ENCODE data around the gene GPHN. TPM values are rescaled to one million over a fixed set of nuclear protein-coding genes. Genes with fewer than 3 reads are reported as not detected.

GPHN gene
- total and polyA plus RNA-seq, 4 experiments from 2014 or later: 9.0 to 18.8 (median 14.9) TPM

DNA sequence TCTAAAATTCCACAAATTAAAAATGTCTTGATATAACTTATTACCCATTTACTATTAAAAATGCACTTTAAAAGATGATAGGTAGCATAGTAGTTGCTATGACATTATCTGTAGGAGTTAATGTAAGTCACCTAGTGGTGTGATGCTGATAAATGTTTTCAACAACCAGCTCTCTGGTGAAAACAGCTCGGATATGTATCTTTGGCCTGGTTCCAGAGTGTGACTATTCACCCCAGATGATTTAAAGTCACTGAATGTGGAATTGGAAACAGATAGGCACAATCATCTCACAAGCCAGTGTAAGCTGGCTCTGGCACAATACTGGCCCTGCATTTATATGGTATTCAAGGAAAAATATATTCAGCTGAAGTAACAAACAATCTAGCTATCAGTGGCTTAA lies 31.0 kb upstream of the GPHN start:
- intact Hi-C loops (cut with micrococcal nuclease): no loop called here
- Histone ChIP-seq H3K36me3 (ENCODE audit: insufficient read depth, low read length) (no peaks in the 10 kb centered on the region), H3K27ac (ENCODE audit: low read depth, low read length) (no peak overlapping the region), H3K9me3 (ENCODE audit: control insufficient read depth in 1 of 2, low read length in 2 of 2) (no peaks in the 10 kb centered on the region), H3K27me3 (ENCODE audit: insufficient read depth, low read length) (no peaks in the 10 kb centered on the region), H3K4me1 (ENCODE audit: insufficient read depth, low read length) (no peaks in the 10 kb centered on the region), H3K4me3 (ENCODE audit: low read length in 2 of 2) (no peak overlapping the region)
- no peaks in the 10 kb centered on the region for H3K27me3 Mint-ChIP-seq
- POLR2A ChIA-PET (ENCODE audit: partially characterized antibody): no interaction called here
- H3K4me1 Mint-ChIP-seq: no peaks in the 10 kb centered on the region
- H3K36me3 Mint-ChIP-seq: peaks cover 2 to 10% of the 10 kb centered on the region in 2 donors
- H3K9me3 Mint-ChIP-seq: peaks cover 0 to 4% (median 2%) of the 10 kb centered on the region in 8 donors
- DNase-seq: no peak
- no peak overlapping the region for H3K4me3 Mint-ChIP-seq
- CTCF ChIA-PET (ENCODE audit: partially characterized antibody): interaction anchor here (1.0 to 2.3 kb wide), 2 partner anchors 18 to 20 kb away, joined by 3 to 7 read pairs; no protein-coding TSS in a partner anchor
- no peak overlapping the region for H3K27ac Mint-ChIP-seq

DNA sequence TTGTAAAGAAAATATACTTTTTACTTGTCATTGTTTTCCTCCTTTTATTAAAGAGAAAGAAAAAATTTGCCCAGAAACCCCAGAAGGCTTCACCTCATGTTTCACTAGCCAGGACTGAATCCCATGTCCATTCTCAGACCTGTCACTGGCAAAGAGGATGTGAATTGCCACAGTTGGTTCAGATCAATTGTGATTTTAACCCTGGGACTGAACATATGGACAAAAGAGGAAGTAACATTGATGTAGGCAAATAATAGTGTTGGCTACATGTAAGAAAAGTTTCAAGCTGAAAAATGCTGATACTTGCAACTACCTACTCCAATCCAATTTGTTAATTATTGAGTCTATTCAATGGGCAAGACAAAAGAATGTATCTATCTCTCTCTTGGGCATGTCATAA lies 30.4 kb upstream of the GPHN start:
- H3K36me3 ChIP-seq (ENCODE audit: insufficient read depth, low read length): no peaks in the 10 kb centered on the region
- no peak overlapping the region for H3K4me3 Mint-ChIP-seq
- no peak for DNase-seq
- H3K27ac ChIP-seq (ENCODE audit: low read depth, low read length): no peak overlapping the region
- H3K27me3 Mint-ChIP-seq: no peaks in the 10 kb centered on the region
- no peaks in the 10 kb centered on the region for H3K4me1 Mint-ChIP-seq
- no peaks in the 10 kb centered on the region for H3K9me3 ChIP-seq (ENCODE audit: control insufficient read depth in 1 of 2, low read length in 2 of 2)
- H3K4me3 ChIP-seq (ENCODE audit: low read length in 2 of 2): no peak overlapping the region
- POLR2A ChIA-PET (ENCODE audit: partially characterized antibody): no interaction called here
- H3K4me1 ChIP-seq (ENCODE audit: insufficient read depth, low read length): no peaks in the 10 kb centered on the region
- CTCF ChIA-PET (ENCODE audit: partially characterized antibody): interaction anchor here (1.0 kb wide), 1 partner anchor 18 kb away, joined by 3 read pairs; no protein-coding TSS in a partner anchor
- H3K27me3 ChIP-seq (ENCODE audit: insufficient read depth, low read length): no peaks in the 10 kb centered on the region
- peaks cover 0 to 3% (median 0%) of the 10 kb centered on the region in 8 donors for H3K9me3 Mint-ChIP-seq
- intact Hi-C loops (cut with micrococcal nuclease): no loop called here
- peaks cover 0 to 10% of the 10 kb centered on the region in 2 donors for H3K36me3 Mint-ChIP-seq
- H3K27ac Mint-ChIP-seq: no peak overlapping the region

DNA sequence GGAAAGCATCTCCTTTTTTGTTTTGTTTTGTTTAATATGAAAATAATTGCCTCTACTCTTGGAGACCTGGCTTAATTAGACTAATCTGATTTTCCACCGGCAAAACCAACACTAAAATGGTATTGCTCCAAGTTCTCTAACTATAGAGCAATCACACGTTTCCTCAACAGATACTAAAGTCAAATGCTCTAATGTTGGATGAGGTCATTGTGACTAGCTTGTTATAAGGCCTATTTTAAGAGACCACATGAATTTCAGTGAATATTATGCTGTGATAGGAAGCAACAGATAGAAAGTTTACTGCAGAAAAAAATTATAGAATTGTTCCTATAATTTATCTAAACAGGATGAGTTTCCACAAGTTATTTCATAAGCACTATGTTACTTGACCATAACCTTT lies 25.1 kb upstream of the GPHN start:
- H3K27me3 ChIP-seq (ENCODE audit: insufficient read depth, low read length): no peaks in the 10 kb centered on the region
- POLR2A ChIA-PET (ENCODE audit: partially characterized antibody): no interaction called here
- CTCF ChIA-PET (ENCODE audit: partially characterized antibody): no interaction called here
- Mint-ChIP-seq H3K27ac (no peak overlapping the region), H3K4me1 (peaks cover 0 to 6% (median under 1%) of the 10 kb centered on the region in 4 donors), H3K36me3 (peaks cover 0 to 5% of the 10 kb centered on the region in 2 donors), H3K9me3 (no peaks in the 10 kb centered on the region), H3K27me3 (no peaks in the 10 kb centered on the region), H3K4me3 (no peak overlapping the region)
- H3K36me3 ChIP-seq (ENCODE audit: insufficient read depth, low read length): no peaks in the 10 kb centered on the region
- DNase-seq: no peak
- H3K4me3 ChIP-seq (ENCODE audit: low read length in 2 of 2): no peak overlapping the region
- intact Hi-C loops (cut with micrococcal nuclease): no loop called here
- H3K4me1 ChIP-seq (ENCODE audit: insufficient read depth, low read length): no peaks in the 10 kb centered on the region
- no peak overlapping the region for H3K27ac ChIP-seq (ENCODE audit: low read depth, low read length)
- H3K9me3 ChIP-seq (ENCODE audit: control insufficient read depth in 1 of 2, low read length in 2 of 2): no peaks in the 10 kb centered on the region

DNA sequence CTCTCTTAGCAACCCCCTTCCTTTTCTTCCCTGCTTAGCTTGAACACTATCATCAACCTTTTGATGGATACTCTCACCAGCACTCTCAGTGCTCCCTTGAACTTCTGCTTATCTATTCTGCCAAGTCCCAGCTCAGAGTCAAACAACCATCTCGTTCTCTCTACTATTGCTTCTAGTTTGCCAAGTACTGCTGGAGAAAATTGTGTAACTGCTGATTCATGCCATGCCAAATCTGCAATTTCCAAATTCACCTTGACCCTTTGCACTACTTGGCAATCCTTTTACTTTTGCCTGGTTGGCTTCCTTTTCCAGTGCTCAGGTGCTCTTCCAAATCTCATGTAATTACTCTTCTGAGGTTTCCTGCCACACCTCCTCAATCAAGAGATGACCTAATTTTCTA lies 24.6 kb upstream of the GPHN start:
- H3K4me1 Mint-ChIP-seq: peaks cover 0 to 6% (median under 1%) of the 10 kb centered on the region in 4 donors
- Histone ChIP-seq H3K9me3 (ENCODE audit: control insufficient read depth in 1 of 2, low read length in 2 of 2) (no peaks in the 10 kb centered on the region), H3K27me3 (ENCODE audit: insufficient read depth, low read length) (no peaks in the 10 kb centered on the region), H3K4me3 (ENCODE audit: low read length in 2 of 2) (no peak overlapping the region), H3K36me3 (ENCODE audit: insufficient read depth, low read length) (no peaks in the 10 kb centered on the region), H3K4me1 (ENCODE audit: insufficient read depth, low read length) (no peaks in the 10 kb centered on the region), H3K27ac (ENCODE audit: low read depth, low read length) (no peak overlapping the region)
- H3K27me3 Mint-ChIP-seq: no peaks in the 10 kb centered on the region
- intact Hi-C loops (cut with micrococcal nuclease): no loop called here
- ChIA-PET POLR2A (ENCODE audit: partially characterized antibody) (no interaction called here), CTCF (ENCODE audit: partially characterized antibody) (no interaction called here)
- peaks cover 0 to 5% of the 10 kb centered on the region in 2 donors for H3K36me3 Mint-ChIP-seq
- H3K27ac Mint-ChIP-seq: no peak overlapping the region
- H3K4me3 Mint-ChIP-seq: no peak overlapping the region
- H3K9me3 Mint-ChIP-seq: no peaks in the 10 kb centered on the region
- DNase-seq: no peak

DNA sequence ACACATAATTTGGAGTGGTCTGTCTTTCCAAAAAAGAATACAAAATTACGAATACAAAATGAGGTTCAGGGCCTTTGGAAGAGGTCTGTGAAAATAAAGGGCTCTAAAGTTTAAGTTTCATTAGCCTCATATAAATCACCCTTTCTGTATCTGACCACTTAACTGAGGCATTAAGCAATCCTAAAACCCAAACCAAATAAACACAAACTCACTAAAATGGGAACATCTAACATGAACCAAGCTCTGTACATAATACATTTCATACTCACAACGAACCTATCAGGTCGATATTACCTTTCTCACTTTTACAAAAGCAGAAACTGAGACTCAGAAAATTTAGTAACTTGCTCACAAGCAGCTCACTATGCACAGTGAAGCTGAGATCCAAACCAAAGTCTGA lies 22.9 kb upstream of the GPHN start:
- no peaks in the 10 kb centered on the region for H3K9me3 Mint-ChIP-seq
- Histone ChIP-seq H3K4me1 (ENCODE audit: insufficient read depth, low read length) (no peaks in the 10 kb centered on the region), H3K9me3 (ENCODE audit: control insufficient read depth in 1 of 2, low read length in 2 of 2) (no peaks in the 10 kb centered on the region), H3K4me3 (ENCODE audit: low read length in 2 of 2) (no peak overlapping the region), H3K36me3 (ENCODE audit: insufficient read depth, low read length) (no peaks in the 10 kb centered on the region), H3K27ac (ENCODE audit: low read depth, low read length) (no peak overlapping the region), H3K27me3 (ENCODE audit: insufficient read depth, low read length) (no peaks in the 10 kb centered on the region)
- peaks cover 0 to 6% (median under 1%) of the 10 kb centered on the region in 4 donors for H3K4me1 Mint-ChIP-seq
- POLR2A ChIA-PET (ENCODE audit: partially characterized antibody): no interaction called here
- peaks cover 0 to 5% of the 10 kb centered on the region in 2 donors for H3K36me3 Mint-ChIP-seq
- no peak overlapping the region for H3K27ac Mint-ChIP-seq
- no peak overlapping the region for H3K4me3 Mint-ChIP-seq
- CTCF ChIA-PET (ENCODE audit: partially characterized antibody): no interaction called here
- H3K27me3 Mint-ChIP-seq: no peaks in the 10 kb centered on the region
- no peak for DNase-seq
- intact Hi-C loops (cut with micrococcal nuclease): no loop called here

DNA sequence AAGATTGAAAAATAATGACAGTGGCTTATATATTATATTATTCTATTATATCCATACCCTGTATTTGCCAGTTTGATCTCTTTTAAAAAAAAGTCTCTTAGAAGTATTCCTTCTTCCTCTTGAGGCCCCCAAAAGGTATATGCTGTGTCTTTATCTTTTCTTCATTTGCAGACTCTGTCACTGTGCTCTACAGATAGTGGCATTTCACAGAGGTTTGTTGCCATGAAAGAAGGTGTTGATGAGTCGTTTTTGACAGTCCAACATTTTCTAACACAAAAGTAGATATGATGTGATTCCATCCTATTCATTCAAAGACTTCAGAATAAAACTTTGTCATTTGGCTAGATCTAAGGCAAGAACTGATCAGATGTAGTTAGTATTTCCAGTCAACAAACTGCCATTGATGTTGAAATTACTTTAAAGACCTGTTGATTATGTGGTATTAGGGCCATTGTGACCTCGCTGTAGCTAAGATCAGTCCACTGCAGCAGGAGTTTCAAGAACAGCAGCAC lies 22.0 kb upstream of the GPHN start, which contains the start of gene CCDC196:
CCDC196 (plus strand) TSS at position 462 of the 512 bp plus-strand sequence. CDS start 132 bp downstream, outside the sequence.
- ChIA-PET CTCF (ENCODE audit: partially characterized antibody) (no interaction called here), POLR2A (ENCODE audit: partially characterized antibody) (no interaction called here)
- Mint-ChIP-seq H3K4me1 (peaks cover 0 to 6% (median under 1%) of the 10 kb centered on the region in 4 donors), H3K27me3 (no peaks in the 10 kb centered on the region), H3K27ac (no peak within 1 kb of the TSS), H3K9me3 (no peaks in the 10 kb centered on the region), H3K4me3 (no peak within 1 kb of the TSS), H3K36me3 (peaks cover 0 to 5% of the 10 kb centered on the region in 2 donors)
- Histone ChIP-seq H3K36me3 (ENCODE audit: insufficient read depth, low read length) (no peaks in the 10 kb centered on the region), H3K4me1 (ENCODE audit: insufficient read depth, low read length) (no peaks in the 10 kb centered on the region), H3K4me3 (ENCODE audit: low read length in 2 of 2) (no peak within 1 kb of the TSS), H3K9me3 (ENCODE audit: control insufficient read depth in 1 of 2, low read length in 2 of 2) (no peaks in the 10 kb centered on the region), H3K27me3 (ENCODE audit: insufficient read depth, low read length) (no peaks in the 10 kb centered on the region), H3K27ac (ENCODE audit: low read depth, low read length) (no peak within 1 kb of the TSS)
- no peak for DNase-seq
- intact Hi-C loops (cut with micrococcal nuclease): no loop called here

DNA sequence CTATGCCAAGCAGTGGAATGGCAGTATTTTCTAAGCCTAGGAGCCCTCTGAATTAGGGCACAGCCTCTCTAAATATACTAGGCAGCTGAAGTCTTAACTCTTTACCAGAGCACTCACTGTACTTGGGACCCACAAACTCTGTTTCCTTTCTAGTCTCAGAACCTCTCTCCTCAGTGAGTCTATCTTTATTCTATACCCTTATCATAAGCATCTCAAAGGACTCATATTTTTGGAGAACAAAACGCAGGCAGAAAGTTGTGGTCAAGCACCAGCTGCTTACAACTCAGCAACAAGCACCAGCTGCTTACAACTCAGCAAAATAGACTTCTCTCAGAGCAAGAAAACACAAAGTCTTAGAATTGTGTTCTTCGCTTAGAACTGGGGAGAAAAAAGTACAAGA lies 20.8 kb upstream of the GPHN start:
- no peaks in the 10 kb centered on the region for H3K36me3 ChIP-seq (ENCODE audit: insufficient read depth, low read length)
- Mint-ChIP-seq H3K4me3 (no peak overlapping the region), H3K36me3 (peaks cover 0 to 3% of the 10 kb centered on the region in 2 donors), H3K27me3 (no peaks in the 10 kb centered on the region), H3K9me3 (no peaks in the 10 kb centered on the region), H3K27ac (no peak overlapping the region), H3K4me1 (peaks cover 0 to 6% (median under 1%) of the 10 kb centered on the region in 4 donors)
- no peaks in the 10 kb centered on the region for H3K9me3 ChIP-seq (ENCODE audit: control insufficient read depth in 1 of 2, low read length in 2 of 2)
- H3K4me3 ChIP-seq (ENCODE audit: low read length in 2 of 2): no peak overlapping the region
- no peaks in the 10 kb centered on the region for H3K4me1 ChIP-seq (ENCODE audit: insufficient read depth, low read length)
- intact Hi-C loops (cut with micrococcal nuclease): no loop called here
- no peak for DNase-seq
- CTCF ChIA-PET (ENCODE audit: partially characterized antibody): no interaction called here
- no peak overlapping the region for H3K27ac ChIP-seq (ENCODE audit: low read depth, low read length)
- POLR2A ChIA-PET (ENCODE audit: partially characterized antibody): no interaction called here
- no peaks in the 10 kb centered on the region for H3K27me3 ChIP-seq (ENCODE audit: insufficient read depth, low read length)

Measured in CD4-positive, alpha-beta memory T cell (primary cell).